ENCODE data around the gene C10orf143.

The C10orf143 gene

DNA sequence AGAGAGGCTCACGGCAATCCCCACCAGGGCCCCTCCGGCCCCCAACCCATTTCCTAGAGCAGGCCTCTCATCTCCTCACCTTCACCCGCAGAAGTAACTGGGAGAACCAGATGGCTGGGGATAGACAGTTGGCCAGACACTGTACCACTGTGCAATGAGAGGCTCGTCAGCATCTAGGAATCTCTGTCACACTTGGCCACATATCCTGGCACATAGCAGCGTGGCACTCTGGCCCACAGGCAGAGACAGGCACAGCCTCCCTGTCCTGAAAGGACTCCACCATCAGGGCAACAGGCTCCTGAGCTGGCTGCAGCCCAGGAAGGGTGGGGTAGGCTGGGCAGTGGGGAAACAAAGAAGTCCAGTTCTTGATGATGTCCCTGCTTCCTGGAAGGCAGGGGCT, 45.8 kb downstream of the C10orf143 start:
- DNase-seq (ENCODE audit: low read depth, low spot score): no peak
- H3K4me3 ChIP-seq (ENCODE audit: low read length): no peak overlapping the region

DNA sequence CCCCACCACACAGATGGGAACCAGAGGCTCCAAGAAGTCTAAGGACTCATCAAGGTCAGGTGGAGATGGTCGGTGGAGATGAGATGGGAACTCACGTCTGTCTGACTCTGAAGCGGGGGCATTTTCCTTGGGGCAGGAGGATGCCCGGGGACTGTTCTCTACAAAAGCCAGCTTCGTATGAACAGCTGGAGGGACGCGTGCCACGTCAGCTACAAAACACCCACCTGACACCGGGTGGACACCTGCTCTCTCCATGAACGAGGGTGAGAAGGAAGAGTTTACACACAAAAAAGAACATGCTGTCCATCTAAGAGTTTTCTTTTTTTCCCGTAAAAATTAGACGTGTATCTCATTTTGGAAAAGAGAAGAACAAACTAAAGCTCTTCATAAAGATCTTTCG, 47.7 kb downstream of the C10orf143 start:
- DNase-seq (ENCODE audit: low read depth, low spot score): no peak

GRCh38 chr10:130062201-130062600, 48.4 kb downstream of the C10orf143 start:
- DNase-seq (ENCODE audit: low read depth, low spot score): no peak
- no peak overlapping the region for H3K4me3 ChIP-seq (ENCODE audit: low read length)

More for the DNA sequence above, 47.7 kb downstream of the C10orf143 start:
- H3K4me3 ChIP-seq (ENCODE audit: low read length): no peak overlapping the region

DNA sequence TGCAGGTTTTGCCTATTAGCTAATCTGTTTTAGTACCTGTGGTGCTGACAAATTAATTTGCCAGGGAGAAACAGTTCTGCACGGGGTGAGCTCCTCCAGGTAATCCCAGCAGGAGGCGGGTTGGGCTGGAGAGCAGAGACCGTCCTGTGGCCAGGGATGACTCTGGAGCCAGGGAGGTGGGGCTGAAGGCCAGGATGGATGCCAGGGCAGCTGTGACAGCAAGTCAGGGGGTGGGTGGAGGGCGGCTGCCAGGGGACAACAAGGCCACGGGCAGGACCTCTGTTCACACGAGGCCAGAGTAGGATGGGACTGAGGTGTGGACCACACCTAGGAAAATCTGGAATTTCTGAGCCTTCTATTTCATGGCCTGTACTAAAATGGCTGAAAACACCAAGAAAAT, 48.9 kb downstream of the C10orf143 start:
- no peak for DNase-seq (ENCODE audit: low read depth, low spot score)
- H3K4me3 ChIP-seq (ENCODE audit: low read length): no peak overlapping the region

- no peak for DNase-seq (ENCODE audit: low read depth, low spot score)
- H3K4me3 ChIP-seq (ENCODE audit: low read length): no peak overlapping the region
Observed at GRCh38 chr10:130054021-130054420, 56.6 kb downstream of the C10orf143 start.

GRCh38 chr10:130053561-130053960, 57.1 kb downstream of the C10orf143 start:
- no peak for DNase-seq (ENCODE audit: low read depth, low spot score)
- no peak overlapping the region for H3K4me3 ChIP-seq (ENCODE audit: low read length)

- DNase-seq (ENCODE audit: low read depth, low spot score): no peak
- no peak overlapping the region for H3K4me3 ChIP-seq (ENCODE audit: low read length)
Observed at GRCh38 chr10:130052193-130052592, 58.4 kb downstream of the C10orf143 start.

GRCh38 chr10:130050721-130051120, 59.9 kb downstream of the C10orf143 start:
- no peak for DNase-seq (ENCODE audit: low read depth, low spot score)

DNA sequence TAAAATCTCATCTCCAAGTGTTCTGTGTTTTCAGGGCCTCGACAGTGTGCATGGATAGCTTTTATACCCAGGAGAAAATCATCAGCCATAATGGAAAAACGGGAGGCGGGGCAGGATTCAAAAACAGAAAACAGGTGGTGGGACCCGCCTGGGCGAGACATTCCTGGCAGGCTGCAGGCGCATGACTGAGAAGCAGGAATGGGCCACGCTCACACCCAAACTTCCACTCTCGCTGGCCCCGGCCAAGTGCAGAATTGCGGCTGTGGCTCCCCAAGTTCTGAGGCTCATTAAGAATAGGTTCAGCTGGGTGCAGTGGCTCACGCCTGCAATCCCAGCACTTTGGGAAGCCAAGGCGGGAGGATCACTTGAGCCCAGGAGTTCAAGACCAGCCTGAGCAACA, 60.6 kb downstream of the C10orf143 start:
- no peak for DNase-seq (ENCODE audit: low read depth, low spot score)
- no peak overlapping the region for H3K4me3 ChIP-seq (ENCODE audit: low read length)

More at GRCh38 chr10:130050721-130051120, 59.9 kb downstream of the C10orf143 start:
- H3K4me3 ChIP-seq (ENCODE audit: low read length): no peak overlapping the region

- DNase-seq (ENCODE audit: low read depth, low spot score): no peak
- H3K4me3 ChIP-seq (ENCODE audit: low read length): no peak overlapping the region
Observed at GRCh38 chr10:130049244-130049643, 61.4 kb downstream of the C10orf143 start.

DNA sequence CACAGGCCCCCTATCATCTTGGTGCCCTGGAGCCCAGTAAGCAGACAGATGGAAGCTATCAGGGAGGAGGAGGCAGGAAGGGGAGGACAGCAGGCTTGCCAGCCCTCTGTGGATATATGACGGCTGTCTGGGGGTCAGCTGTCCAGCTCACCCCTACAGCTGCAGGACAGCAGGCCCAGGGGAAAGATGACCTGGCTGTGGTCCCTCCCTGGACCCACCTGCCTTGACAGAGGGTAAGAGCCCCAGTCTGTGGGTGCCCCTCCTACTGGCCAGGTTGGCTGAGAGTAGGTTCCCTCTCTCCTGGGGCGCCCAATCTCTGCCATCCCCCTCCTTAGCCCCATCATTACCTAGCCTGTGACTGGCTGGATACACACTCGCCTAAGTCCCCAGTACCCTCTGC, 62.5 kb downstream of the C10orf143 start:
- no peak for DNase-seq (ENCODE audit: low read depth, low spot score)
- H3K4me3 ChIP-seq (ENCODE audit: low read length): no peak overlapping the region

DNA sequence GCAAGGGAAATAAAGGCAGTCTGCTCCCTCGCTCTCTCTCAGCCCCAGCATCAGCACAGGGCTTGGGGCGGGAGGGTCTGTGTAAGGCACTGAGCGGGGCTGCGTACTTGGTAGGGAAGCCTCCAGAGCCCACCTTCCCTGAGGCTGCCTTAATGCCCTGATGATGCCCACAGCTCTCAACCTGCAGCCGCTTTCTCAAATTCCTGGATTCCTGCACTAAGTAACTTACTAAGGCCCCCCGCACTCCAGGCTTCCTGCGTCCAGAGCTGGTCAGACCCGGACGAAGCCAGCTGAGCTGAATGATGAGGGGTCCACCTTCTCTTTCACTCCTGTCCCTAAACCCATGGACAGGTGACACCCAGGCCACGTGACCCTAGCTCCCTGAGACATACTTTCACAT, 63.3 kb downstream of the C10orf143 start:
- DNase-seq (ENCODE audit: low read depth, low spot score): no peak
- H3K4me3 ChIP-seq (ENCODE audit: low read length): no peak overlapping the region

DNA sequence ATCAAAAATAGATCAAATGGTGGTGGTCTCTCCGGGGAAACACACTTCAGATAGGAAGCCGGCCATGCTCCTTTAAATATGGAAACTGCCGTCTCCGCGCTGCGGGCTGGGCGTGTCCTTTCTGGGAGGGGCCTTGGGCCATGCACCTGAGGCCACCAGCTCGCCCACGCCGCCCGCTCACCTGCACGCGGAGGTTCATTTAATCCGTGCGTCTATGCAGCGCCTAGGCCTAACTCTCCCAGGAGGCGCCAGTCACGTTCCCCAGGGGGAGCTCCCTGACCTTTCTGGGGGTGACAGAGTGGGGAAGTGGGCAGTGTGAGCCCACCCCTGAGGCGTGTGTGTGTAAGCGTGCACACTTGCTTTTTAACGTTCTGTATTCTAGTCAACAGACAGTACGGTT, 64.0 kb downstream of the C10orf143 start:
- DNase-seq (ENCODE audit: low read depth, low spot score): no peak
- H3K4me3 ChIP-seq (ENCODE audit: low read length): no peak overlapping the region

DNA sequence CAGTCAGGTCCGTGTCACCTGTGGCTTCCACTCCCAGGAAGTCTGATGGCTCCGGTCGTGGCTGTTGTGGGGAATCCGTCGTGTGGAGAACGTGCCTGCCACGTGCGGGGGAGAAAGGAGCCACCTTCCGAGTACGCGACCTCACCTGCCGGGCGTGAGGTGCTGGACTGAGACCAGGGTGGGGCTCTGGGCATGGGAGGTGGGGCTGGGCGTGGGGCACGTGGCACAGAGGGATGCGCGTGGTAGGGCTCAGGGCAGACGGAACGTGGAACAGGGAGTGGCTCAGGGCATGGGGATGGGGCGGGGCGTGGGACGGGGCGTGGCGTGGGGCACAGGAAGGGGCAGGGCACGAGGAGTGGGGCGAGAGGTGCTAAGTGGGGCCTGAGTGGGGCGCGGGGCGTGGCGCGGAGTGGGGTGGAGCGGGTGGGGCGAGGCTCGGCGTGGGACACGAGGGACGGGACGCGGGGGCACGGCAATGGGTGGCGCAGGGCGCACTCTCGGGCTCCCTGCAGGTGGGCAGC, 64.8 kb downstream of the C10orf143 start:
- H3K4me3 ChIP-seq (ENCODE audit: low read length): no peak overlapping the region
- no peak for DNase-seq (ENCODE audit: low read depth, low spot score)

DNA sequence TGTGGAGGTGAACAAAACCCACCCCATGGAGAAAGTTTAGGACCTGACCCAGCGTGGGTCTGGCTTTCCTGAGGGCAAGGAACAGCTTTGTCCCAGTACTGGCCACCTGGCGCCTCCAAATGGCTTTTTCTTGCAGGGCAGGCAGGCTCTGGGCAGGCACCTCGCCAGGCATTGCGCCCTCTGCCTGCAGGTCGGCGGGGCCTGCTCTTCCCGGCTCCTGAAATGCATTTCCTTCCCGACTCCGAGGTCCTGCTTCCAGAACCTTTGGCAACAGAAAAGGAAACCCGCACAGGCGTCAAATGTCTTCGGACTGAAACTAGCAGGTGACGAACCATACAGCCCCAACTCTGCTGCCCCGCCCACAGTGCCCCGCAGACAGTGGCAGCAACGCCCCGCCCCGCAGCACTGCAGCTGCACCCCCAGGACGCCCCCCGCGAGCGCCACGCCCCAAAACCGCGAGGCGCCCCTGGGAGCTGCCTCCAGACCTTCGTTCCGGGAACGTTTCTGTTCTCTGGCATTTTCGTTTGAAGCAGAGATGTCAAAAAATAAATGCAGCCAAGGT, 65.5 kb downstream of the C10orf143 start:
- H3K4me3 ChIP-seq (ENCODE audit: low read length): no peak overlapping the region; the same call in 1 of the 2 replicates
- no peak for DNase-seq (ENCODE audit: low read depth, low spot score)

DNA sequence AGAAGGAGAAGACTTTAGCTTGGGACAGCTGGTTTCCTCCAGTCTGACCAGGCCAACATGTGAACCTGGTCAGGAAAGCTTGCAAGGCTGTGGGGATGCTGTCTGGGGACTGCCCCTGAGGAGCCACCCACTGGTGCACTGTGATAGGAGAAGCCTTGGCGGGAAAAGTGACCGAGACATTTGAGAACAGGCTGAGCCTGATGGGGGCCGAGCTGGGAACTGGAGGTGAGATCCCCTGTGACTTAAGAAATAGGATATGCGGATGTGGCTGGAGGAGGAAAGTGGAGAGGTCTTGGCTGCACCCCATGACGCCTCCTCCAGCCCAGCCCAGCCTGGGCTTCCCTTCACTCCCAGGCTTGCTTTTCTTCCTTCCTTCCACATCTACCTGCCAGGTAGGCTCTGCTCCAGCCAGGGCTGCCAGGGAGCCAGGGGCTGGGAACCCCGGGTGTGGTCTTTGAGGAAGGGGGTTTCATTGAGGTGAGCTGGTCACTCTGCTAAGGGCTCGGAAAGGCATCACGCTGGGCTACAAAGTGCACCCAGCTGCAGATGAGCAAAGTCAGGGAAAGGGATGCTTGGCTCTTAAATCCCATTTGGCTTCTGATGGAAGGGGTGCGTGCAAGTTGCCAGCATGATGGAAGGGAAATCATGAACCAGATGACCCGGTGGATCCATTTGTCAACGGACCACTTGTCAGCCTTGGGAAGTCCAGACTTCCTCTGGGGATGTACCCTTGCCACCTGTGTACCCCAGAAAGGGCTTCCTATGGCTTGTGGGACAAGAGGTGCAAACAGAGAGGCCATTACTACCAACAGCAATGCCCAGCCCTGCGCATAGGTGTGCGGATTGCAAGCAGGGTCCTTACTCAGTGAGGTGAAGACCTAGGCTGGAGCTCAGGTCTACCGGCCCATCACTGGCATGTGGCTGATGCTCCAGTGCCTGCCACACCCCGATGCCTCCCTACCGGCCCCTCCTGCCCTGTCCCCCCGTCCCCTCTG, 66.3 kb downstream of the C10orf143 start:
- H3K4me3 ChIP-seq (ENCODE audit: low read length): no peak overlapping the region
- no peak for DNase-seq (ENCODE audit: low read depth, low spot score)

DNA sequence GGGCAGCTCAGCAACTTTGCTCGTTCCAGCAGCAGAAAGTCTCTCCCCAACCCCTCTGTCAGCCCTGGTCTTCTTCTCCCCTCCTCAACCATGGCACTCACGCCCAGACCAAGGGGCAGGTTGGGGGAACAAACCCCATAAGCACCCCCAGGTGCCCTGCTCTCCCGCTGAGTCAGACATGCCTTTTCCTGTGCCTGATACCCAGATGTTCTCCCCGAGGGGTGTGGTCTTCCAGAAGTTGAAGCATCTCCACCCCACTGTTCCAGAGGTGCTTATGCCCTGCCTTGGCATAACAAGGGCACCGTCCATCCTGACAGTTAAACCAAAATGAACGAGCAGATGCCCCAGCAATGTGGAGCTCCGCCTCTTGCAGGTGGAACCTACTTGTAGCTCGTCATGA, 67.1 kb downstream of the C10orf143 start:
- no peak overlapping the region for H3K4me3 ChIP-seq (ENCODE audit: low read length)

GRCh38 chr10:130042381-130042780, 68.2 kb downstream of the C10orf143 start:
- DNase-seq (ENCODE audit: low read depth, low spot score): no peak
- H3K4me3 ChIP-seq (ENCODE audit: low read length): no peak overlapping the region

More for the DNA sequence above, 67.1 kb downstream of the C10orf143 start:
- no peak for DNase-seq (ENCODE audit: low read depth, low spot score)

- no peak overlapping the region for H3K4me3 ChIP-seq (ENCODE audit: low read length)
- DNase-seq (ENCODE audit: low read depth, low spot score): no peak
Observed at GRCh38 chr10:130041451-130042371, 68.9 kb downstream of the C10orf143 start.
